ENCODE measurements around the gene UPP2. TPM values are rescaled to one million over a fixed set of nuclear protein-coding genes. Genes with fewer than 3 reads are reported as not detected.

The UPP2 gene
- total RNA-seq, 2 experiments from 2014 or later = not detected

DNA sequence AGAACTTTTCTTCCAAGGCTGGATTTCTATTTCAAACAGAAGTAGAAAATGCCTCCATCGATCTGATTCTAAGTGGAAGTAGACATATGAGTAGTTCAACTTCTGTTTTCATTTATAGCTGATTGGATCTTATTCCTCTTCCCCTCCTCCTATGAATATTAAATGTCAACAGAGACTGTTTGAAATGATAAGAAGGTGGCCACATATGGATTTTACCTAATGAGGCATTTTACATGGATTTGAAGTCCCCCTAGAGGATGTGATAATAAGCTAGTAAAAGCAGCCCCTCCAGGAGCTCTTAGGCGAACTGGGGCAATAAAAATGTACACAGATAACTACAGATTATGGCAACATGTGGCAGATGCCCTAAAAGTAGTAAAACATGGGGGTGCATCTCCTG, 71.0 kb downstream of the UPP2 start:
- H3K27ac Mint-ChIP-seq = no peak overlapping the region
- H3K27me3 Mint-ChIP-seq (ENCODE audit: low read depth) = peaks cover 13% of the 10 kb centered on the region
- no peak overlapping the region for H3K4me3 Mint-ChIP-seq
- intact Hi-C loops (cut with micrococcal nuclease) = loop anchor here (5.0 kb wide), 1 partner anchor 140 kb away; no protein-coding TSS in a partner anchor
- no peaks in the 10 kb centered on the region for H3K9me3 Mint-ChIP-seq
- no peak for DNase-seq
- H3K36me3 Mint-ChIP-seq (ENCODE audit: low read depth) = no peaks in the 10 kb centered on the region
- H3K4me1 Mint-ChIP-seq (ENCODE audit: low read depth) = no peaks in the 10 kb centered on the region
- CTCF ChIA-PET = interaction anchor here (0.9 kb wide), 1 partner anchor 18 kb away, joined by 3 read pairs; no protein-coding TSS in a partner anchor

DNA sequence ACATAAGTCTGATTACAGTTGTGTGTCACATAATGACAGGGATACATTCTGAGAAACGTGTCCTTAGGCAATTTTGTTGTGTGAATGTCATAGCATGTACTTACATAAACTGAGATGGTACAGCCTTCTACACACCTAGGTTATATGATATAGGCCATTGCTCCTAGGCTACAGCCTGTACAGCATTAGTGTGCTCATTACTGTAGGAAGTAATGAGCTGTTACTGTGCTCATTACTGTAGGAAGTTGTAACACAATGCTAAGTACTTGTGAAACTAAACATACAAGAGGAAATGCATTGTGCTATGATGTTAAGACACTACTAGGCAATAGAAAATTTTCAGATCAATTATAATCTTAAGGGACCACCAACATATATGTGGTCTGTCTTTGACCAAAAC, 72.8 kb downstream of the UPP2 start:
- CTCF ChIA-PET = no interaction called here
- Mint-ChIP-seq H3K9me3 (no peaks in the 10 kb centered on the region), H3K4me1 (ENCODE audit: low read depth) (no peaks in the 10 kb centered on the region), H3K4me3 (no peak overlapping the region), H3K36me3 (ENCODE audit: low read depth) (no peaks in the 10 kb centered on the region), H3K27me3 (ENCODE audit: low read depth) (peaks cover 23% of the 10 kb centered on the region), H3K27ac (no peak overlapping the region)
- no peak for DNase-seq
- intact Hi-C loops (cut with micrococcal nuclease) = loop anchor here (5.0 kb wide), 1 partner anchor 142 kb away; no protein-coding TSS in a partner anchor

DNA sequence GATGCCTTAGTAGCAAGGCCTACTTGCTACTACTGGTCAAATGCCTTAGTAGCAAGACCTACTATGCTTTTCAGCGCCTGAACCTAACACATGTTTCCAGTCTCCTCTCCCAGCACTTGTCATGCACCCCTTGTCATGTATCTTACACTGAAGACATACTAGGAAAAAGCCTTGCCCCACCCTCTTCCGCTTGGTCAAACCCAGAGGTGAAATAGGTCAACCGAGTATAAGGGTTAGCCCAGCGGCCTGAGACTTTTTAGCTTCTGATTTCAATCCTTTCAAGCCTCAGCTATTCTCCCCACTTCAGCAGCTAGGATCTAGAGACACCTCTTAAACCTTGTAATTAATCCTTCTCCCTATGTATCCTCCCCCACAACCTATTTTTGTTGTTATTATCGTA, 73.3 kb downstream of the UPP2 start:
- no peak for DNase-seq
- H3K27me3 Mint-ChIP-seq (ENCODE audit: low read depth) = peaks cover 24% of the 10 kb centered on the region
- CTCF ChIA-PET = interaction anchor here (1.3 kb wide), 1 partner anchor 571 kb away, joined by 10 read pairs; no protein-coding TSS in a partner anchor
- no peak overlapping the region for H3K27ac Mint-ChIP-seq
- no peaks in the 10 kb centered on the region for H3K36me3 Mint-ChIP-seq (ENCODE audit: low read depth)
- no peaks in the 10 kb centered on the region for H3K4me1 Mint-ChIP-seq (ENCODE audit: low read depth)
- intact Hi-C loops (cut with micrococcal nuclease) = loop anchor here (5.0 kb wide), 1 partner anchor 143 kb away; no protein-coding TSS in a partner anchor
- H3K9me3 Mint-ChIP-seq = no peaks in the 10 kb centered on the region
- H3K4me3 Mint-ChIP-seq = no peak overlapping the region

DNA sequence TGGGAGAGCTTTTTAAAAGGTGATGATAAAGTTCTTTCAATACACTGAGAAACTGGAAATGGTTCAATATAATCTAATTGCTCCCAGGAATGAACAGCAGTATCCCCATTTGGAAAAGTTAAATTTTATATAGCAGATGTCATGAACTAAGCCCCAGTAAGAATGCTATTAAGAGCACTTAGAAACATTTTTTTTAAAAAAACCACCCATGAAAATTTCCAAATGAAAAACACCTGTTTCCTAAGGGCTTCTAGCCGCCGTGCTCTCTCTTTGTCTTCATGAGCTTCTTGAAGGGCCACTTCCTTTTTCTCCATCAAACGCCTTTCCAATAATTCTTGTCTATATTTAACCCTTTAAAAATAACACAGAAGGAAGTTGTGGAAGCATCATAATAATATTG, 77.0 kb downstream of the UPP2 start:
- CTCF ChIA-PET = interaction anchor here (1.2 to 2.2 kb wide), 3 partner anchors 8 to 567 kb away, joined by 3 to 4 read pairs (median 4); no protein-coding TSS in a partner anchor
- intact Hi-C loops (cut with micrococcal nuclease) = loop anchor here (1.0 kb wide), 2 partner anchors 567 to 576 kb away; no protein-coding TSS in a partner anchor
- Mint-ChIP-seq H3K9me3 (no peaks in the 10 kb centered on the region), H3K27me3 (ENCODE audit: low read depth) (peaks cover 42% of the 10 kb centered on the region), H3K4me1 (ENCODE audit: low read depth) (no peaks in the 10 kb centered on the region), H3K36me3 (ENCODE audit: low read depth) (no peaks in the 10 kb centered on the region), H3K4me3 (no peak overlapping the region), H3K27ac (no peak overlapping the region)
- no peak for DNase-seq

DNA sequence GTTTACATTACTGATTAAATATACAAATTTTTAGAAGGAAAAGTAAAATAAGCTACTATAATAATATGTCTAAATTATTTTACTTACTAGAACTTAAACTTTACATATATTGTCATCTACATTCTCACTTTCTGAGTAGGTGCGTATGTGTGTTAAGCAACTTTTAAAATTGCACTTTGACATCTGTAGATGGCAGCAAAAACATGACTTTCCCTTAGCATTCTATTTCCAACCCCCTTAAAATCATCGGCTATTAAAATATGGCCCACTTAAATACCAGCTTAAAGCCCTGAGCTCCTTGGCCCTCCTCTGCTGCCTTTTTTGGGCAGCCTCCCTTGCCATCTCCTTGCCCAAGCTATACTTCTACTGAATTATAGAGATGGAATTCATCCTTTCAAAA, 78.0 kb downstream of the UPP2 start:
- CTCF ChIA-PET = interaction anchor here (0.6 to 2.9 kb wide), 17 partner anchors 10 to 689 kb away, joined by 3 to 20 read pairs (median 3); no protein-coding TSS in a partner anchor
- Mint-ChIP-seq H3K36me3 (ENCODE audit: low read depth) (no peaks in the 10 kb centered on the region), H3K9me3 (no peaks in the 10 kb centered on the region), H3K27me3 (ENCODE audit: low read depth) (peaks cover 43% of the 10 kb centered on the region), H3K27ac (no peak overlapping the region), H3K4me1 (ENCODE audit: low read depth) (no peaks in the 10 kb centered on the region), H3K4me3 (no peak overlapping the region)
- no peak for DNase-seq
- intact Hi-C loops (cut with micrococcal nuclease) = loop anchor here (1.0 kb wide), 2 partner anchors 566 to 575 kb away; no protein-coding TSS in a partner anchor

DNA sequence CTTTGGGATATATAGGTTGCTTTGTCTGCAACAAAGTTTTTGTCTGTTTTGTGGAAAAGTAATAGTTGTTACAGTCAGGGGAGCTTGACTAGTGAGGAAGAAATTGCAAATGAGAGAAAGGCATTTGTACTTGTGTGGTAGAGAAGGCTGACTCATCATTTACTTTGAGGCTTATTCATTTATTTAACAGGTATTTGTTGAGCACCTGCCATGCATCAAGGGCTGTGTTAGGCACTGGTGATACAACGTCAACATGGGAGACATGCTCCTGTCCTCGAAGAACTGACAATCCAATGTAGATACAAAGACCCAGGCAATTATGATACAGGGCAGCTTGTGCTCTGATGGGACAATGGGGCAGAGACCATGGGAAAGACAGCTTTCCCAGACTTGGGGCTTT, 79.5 kb downstream of the UPP2 start:
- H3K36me3 Mint-ChIP-seq (ENCODE audit: low read depth) = no peaks in the 10 kb centered on the region
- no peak overlapping the region for H3K27ac Mint-ChIP-seq
- intact Hi-C loops (cut with micrococcal nuclease) = no loop called here
- CTCF ChIA-PET = interaction anchor here (0.6 to 2.9 kb wide), 3 partner anchors 564 to 1315 kb away, joined by 3 to 20 read pairs (median 18); no protein-coding TSS in a partner anchor
- DNase-seq = no peak
- H3K4me1 Mint-ChIP-seq (ENCODE audit: low read depth) = no peaks in the 10 kb centered on the region
- no peak overlapping the region for H3K4me3 Mint-ChIP-seq
- H3K9me3 Mint-ChIP-seq = no peaks in the 10 kb centered on the region
- peaks cover 46% of the 10 kb centered on the region for H3K27me3 Mint-ChIP-seq (ENCODE audit: low read depth)

DNA sequence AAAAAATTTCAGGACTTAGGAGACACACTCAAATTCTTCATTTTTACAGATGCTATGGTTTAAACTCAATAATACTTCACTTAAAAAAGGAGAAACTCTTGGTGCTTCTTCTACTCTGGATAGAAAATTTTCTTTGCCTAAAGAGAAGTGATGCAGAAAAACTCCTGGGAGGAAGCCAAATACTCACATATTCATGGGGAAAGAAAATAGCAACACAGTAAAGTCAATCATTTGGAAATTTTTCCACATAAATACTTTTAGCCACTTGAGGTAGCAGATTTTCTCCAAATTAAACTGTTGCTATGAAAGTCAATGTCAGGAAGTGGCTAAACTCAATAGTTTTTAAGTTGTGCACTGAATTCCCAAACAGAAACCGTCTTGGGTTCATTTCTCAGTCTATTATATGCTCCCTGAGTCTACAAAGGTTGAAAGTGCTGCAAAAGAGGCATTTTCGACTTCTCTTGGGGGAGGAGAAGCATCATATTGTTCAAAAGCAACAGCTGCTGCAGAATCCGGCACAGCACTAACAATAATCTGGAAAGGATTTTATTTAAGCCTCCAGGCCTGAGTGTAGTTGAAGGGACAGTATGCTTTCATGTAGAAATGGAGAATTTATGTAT, 81.1 kb downstream of the UPP2 start:
- CTCF ChIA-PET = no interaction called here
- no peaks in the 10 kb centered on the region for H3K36me3 Mint-ChIP-seq (ENCODE audit: low read depth)
- H3K27ac Mint-ChIP-seq = no peak overlapping the region
- peaks cover 43% of the 10 kb centered on the region for H3K27me3 Mint-ChIP-seq (ENCODE audit: low read depth)
- no peak overlapping the region for H3K4me3 Mint-ChIP-seq
- H3K9me3 Mint-ChIP-seq = no peaks in the 10 kb centered on the region
- intact Hi-C loops (cut with micrococcal nuclease) = no loop called here
- no peak for DNase-seq
- H3K4me1 Mint-ChIP-seq (ENCODE audit: low read depth) = no peaks in the 10 kb centered on the region

DNA sequence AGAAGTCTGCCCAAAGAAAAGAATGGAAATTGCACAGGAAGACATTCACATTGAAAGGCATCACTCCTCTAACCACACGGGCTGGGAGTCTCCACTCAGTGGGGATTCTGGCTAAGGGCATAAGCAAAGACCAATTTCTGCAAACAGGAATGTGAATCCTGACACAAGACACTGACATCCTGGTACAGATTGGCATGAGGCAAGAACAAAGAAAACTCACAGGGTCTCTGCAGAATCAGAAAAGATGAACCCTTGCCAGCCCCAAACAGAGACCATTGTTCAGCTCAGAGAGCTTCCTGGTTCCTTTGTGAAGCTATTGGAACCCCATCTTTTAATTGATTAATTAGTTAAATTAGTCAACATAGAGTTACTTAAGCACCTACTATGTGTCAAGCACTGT, 82.3 kb downstream of the UPP2 start:
- Mint-ChIP-seq H3K36me3 (ENCODE audit: low read depth) (no peaks in the 10 kb centered on the region), H3K4me1 (ENCODE audit: low read depth) (no peaks in the 10 kb centered on the region), H3K27ac (no peak overlapping the region), H3K4me3 (no peak overlapping the region), H3K27me3 (ENCODE audit: low read depth) (peaks cover 34% of the 10 kb centered on the region), H3K9me3 (no peaks in the 10 kb centered on the region)
- intact Hi-C loops (cut with micrococcal nuclease) = no loop called here
- CTCF ChIA-PET = no interaction called here
- no peak for DNase-seq

DNA sequence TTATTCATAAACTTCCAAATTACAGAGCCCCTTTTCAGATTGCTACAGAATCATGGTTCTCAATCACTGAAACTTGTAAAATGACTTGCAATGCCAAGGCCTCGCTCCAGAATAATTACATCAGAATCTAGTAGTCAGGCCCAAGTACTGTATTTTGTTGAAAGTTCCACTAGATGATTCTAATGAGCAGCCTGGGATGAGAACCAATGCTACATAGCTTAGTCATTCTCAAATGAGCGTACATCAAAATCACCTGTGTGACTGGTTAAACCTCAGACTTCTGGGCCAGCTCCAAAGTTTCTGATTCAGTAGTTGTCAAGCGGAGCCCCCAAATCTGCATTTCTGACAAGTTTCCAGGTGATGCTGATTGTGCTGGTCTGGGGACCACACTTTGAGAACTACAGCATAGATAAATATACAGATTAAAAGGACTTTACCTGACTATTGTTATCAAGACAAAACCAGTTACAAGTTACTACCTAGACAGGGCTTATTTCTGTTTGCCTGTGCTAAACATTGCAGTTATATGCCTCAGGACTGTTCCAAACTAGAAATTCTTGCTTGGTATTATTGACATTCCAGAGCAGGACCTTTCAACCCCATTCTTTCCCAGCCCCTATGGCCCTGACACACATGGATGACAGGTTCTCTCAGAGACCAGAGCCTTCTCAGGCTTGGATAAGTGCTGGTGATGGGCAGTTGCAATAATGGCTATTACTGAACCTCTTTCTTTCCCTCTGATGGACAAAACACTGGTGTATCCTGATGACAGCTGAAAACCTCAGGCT, 83.1 kb downstream of the UPP2 start:
- peak; percentile 12 for DNase-seq
- Mint-ChIP-seq H3K4me1 (ENCODE audit: low read depth) (peaks cover 4% of the 10 kb centered on the region), H3K4me3 (no peak overlapping the region), H3K36me3 (ENCODE audit: low read depth) (no peaks in the 10 kb centered on the region), H3K27ac (no peak overlapping the region), H3K9me3 (no peaks in the 10 kb centered on the region), H3K27me3 (ENCODE audit: low read depth) (peaks cover 37% of the 10 kb centered on the region)
- intact Hi-C loops (cut with micrococcal nuclease) = no loop called here
- CTCF ChIA-PET = no interaction called here

Other genes with a start within 250 kb of the UPP2 start
- 10 to 100 TPM; 19.0 to 20.8 TPM for gene ACVR1, start 225.5 kb upstream of the UPP2 start, total RNA-seq

Measured in activated naive CD4-positive, alpha-beta T cell treated with anti-CD3 and anti-CD28 coated beads for 36 hours (primary cell).